ENCODE results near the gene DNAAF9.
"Not testable (repeated sequence)": the region's sequence is repeated elsewhere in the genome, so short reads cannot be mapped to it uniquely, and the experiment has no call there.

DNAAF9 gene

DNA sequence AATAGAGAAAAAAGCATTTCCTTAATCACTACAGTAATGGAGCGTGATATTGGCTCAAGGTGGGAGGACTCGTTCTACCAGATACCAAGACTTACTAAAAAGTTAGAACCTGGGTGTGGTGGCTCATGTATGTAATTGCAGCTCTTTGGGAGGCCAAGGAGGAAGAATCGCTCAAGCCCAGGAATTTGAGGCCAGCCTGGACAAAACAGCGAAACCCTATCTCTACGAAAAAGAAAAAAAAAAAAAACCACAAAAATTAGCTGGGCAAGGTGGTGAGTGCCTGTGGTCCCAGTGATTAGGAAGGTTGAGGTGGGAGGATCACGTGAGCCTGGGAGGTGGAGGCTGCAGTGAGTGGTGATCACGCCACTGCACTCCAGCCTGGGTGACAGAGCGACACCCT is 39.3 kb upstream of the DNAAF9 start:
- DNase-seq (ENCODE audit: extremely low read depth, low read depth) = no peak
- TF ChIP-seq, protein P1, sequence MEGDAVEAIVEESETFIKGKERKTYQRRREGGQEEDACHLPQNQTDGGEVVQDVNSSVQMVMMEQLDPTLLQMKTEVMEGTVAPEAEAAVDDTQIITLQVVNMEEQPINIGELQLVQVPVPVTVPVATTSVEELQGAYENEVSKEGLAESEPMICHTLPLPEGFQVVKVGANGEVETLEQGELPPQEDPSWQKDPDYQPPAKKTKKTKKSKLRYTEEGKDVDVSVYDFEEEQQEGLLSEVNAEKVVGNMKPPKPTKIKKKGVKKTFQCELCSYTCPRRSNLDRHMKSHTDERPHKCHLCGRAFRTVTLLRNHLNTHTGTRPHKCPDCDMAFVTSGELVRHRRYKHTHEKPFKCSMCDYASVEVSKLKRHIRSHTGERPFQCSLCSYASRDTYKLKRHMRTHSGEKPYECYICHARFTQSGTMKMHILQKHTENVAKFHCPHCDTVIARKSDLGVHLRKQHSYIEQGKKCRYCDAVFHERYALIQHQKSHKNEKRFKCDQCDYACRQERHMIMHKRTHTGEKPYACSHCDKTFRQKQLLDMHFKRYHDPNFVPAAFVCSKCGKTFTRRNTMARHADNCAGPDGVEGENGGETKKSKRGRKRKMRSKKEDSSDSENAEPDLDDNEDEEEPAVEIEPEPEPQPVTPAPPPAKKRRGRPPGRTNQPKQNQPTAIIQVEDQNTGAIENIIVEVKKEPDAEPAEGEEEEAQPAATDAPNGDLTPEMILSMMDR (IDR thresholded peaks at IDR 0.05; ENCODE audit: low read depth, low read length) = no peak

DNA sequence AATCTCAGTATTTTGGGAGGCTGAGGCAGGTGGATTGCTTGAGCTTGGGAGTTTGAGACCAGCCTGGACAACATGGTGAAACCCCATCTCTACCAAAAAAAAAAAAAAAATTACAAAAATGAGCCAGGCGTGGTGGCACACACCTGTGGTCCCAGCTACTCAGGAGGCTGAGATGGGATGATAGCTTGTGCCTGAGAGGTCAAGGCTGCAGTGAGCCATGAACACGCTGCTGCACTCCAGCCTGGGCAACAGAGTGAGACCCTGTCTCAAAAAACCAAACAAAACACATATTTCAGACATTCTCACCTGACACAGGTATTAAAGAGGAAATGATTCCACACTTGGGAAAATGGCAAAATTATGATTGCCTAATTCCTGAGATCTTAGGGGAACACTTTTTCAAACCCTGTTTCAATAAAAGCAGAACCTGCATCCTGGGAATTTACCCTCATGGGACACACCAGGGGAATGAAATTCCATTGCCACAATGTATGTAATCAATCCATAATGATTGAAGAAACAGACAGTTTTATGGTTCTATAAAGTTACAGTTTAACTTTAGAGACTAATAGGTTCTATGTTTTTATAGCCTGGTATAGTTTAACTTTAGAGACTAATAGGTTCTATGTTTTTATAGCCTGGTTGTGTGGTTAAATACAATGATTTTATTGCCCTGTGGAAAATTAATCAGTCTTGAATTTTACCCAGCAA is 29.6 kb upstream of the DNAAF9 start:
- no peak for DNase-seq (ENCODE audit: extremely low read depth, low read depth)
- TF ChIP-seq, protein P1 (IDR thresholded peaks at IDR 0.05; ENCODE audit: low read depth, low read length) = no peak

DNA sequence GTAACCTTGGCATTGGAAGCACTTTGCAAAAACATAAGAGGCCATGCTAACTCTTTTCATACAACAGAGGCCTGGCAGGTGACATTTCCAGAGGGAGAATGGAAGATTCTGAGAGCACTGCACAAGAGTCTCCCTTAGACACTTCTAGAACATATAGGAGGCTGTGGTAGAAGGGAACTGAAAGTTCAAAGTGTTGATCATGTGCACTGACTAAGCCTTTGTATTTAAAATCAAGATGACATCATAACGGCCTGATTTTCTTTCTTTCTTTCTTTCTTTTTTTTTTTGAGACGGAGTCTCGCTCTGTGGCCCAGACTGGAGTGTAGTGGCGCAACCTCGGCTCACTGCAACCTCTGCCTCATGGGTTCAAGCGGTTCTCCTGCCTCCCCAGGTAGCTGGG is 26.8 kb upstream of the DNAAF9 start:
- no peak for DNase-seq (ENCODE audit: extremely low read depth, low read depth)
- TF ChIP-seq, protein P1 (IDR thresholded peaks at IDR 0.05; ENCODE audit: low read depth, low read length) = no peak

DNA sequence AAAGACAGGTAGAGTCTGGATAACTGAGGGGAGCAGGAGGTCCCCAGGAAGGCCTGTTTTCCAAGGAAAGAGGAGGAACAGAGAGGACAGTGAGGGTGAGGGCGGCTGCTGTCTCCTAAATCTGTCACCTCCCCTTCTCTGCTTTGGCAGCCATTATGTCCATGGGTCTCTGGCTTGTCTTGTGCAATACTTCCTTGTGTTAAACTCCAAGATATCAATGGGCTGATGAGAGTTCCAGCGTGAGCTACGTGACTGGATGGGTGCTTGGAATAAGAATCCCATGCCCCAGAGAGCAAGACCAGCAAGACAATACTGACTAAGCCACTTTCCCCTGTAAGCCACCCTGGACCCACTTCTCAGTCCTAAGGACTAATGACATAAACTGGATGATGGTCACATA is 26.3 kb upstream of the DNAAF9 start:
- TF ChIP-seq, protein P1 (IDR thresholded peaks at IDR 0.05; ENCODE audit: low read depth, low read length) = no peak
- DNase-seq (ENCODE audit: extremely low read depth, low read depth) = no peak

DNA sequence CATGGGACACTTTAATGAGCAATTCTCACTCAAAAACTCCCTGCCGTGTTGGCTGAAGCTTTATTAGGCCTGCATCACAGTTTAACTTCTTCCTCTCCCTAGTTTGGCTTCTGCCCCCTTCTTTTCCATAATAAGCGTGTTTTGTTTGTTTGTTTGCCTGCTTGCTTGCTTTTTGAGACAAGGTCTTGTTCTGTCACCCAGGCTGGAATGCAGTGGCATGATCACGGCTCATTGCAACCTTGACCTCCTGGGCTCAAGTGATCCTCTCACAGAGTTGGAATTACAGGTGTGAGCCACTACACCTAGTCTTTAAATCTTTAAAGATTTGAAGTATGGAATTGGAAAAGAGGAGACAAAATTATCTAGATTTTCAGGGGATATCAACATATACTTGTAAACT is 25.4 kb upstream of the DNAAF9 start:
- TF ChIP-seq, protein P1 (IDR thresholded peaks at IDR 0.05; ENCODE audit: low read depth, low read length) = no peak
- no peak for DNase-seq (ENCODE audit: extremely low read depth, low read depth)

DNA sequence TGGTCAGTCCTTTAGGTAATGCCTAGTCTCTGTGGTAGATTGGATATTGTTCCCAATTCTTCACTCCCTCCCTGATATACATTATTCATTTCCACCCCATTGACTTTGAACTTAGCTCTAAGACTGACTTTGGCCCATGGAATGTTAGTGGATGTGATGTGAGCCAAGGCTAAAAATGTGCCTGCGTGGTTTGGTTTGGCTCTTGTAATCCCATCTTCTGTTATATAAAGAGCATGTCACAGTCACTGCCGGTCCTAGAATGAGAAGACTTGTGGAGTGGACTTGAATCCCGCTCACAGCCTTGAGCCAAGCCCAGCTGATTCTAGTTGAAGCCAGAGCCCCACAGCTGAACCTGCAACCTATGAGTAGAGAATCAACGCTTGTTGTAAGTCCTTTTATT is 23.6 kb upstream of the DNAAF9 start:
- TF ChIP-seq, protein P1 (IDR thresholded peaks at IDR 0.05; ENCODE audit: low read depth, low read length) = no peak
- no peak for DNase-seq (ENCODE audit: extremely low read depth, low read depth)

DNA sequence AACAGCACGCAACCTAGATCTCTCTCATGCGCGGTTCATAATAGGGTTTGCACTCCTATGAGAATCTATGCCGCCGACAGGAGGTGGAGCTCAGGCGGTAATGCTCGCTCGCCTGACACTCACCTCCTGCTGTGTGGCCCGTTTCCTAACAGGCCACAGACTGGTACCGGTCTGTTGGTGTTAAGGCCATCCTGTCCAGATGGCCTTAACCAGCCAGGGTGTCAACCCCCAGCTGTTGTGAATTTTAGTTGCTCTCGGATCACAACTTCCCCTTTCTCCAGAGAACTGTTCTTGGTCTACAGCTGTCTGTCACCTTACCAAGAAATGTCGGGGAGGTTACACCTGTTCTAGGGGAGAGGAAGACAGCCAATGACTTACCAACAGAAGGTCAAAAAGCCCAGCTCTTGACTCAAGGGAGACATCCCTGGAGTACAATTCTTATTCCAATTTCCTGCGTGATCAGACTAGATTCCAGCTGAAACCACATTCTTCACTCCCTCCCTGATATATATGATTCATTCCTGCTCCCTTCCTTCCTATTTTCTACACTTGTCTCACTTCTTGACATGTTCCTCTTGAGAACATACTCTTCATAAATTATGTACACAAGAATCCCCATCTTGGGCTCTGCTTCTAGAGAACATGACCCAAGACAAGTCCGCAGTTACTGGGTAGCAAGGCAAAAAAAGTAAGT is 23.1 kb upstream of the DNAAF9 start:
- TF ChIP-seq, protein P1 (IDR thresholded peaks at IDR 0.05; ENCODE audit: low read depth, low read length) = no peak
- DNase-seq (ENCODE audit: extremely low read depth, low read depth) = no peak

DNA sequence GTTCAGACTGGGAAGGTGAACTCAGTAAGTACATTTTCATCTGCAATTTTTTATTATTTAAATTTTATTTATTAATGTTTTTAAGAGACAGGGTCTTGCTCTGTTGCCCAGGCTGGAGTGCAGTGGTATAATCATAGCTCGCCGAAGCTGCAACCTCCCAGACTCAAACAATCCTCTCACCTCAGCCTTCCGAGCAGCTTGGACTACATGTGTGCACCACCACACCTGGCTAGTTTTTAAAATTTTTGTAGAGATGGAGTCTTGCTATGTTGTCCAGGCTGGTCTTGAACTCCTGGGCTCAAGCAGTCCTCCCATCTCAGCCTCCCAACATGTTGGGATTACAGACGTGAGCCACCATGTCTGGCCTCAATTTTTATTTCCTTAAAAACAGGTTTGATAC is 19.3 kb upstream of the DNAAF9 start:
- not testable (repeated sequence) for DNase-seq (ENCODE audit: extremely low read depth, low read depth)

Measured in AG09319 (cell line).